ENCODE data around the gene MRGPRF.

The MRGPRF gene

DNA sequence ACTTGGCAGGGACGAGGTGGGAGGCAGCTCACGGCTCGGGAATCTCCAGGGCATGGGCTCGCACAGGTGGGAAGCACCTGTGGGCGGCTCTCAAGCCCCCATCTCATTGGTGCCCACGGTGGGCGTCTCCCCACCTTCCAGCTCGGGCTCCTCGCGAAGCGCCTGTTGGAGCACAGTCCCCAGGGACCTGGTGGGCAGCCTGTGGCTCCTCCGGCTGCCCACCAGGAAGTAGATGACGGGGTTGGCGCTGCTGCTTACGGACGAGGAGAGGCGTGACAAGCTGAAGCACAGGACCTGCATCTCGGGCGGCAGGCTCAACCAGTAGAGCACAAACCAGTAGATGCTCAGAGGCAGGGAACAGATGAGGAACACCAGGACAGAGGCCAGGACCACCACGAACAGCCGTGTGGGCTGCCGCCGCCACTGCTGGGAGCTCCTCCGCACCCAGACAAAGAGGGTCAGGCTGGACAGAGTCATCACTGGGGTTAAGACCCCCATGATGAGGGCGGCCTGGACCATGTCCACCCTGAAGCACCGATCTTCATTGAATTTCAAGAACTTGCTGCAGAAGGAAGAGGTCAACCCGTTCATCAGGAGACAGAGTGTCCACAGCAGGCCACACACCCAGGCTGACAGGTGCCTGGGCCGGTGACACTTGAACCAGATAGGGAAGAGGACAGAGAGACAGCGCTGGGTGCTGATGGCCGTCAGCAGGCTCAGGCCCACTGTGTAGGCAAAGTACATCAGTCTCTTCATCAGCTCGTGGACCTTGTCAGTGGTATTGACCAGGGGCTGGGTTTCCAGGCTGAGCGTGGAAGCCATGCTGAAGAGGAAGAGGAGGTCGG, 32.9 kb downstream of the MRGPRF start:
- TF ChIP-seq CTCF (IDR thresholded peaks at IDR 0.05; ENCODE audit: low read depth, low read length, missing control alignments) = no peak
- in situ Hi-C loops (cut with HindIII; ENCODE audit: low sequenced_read_pairs) = no loop called here
- DNase-seq (ENCODE audit: low read depth) = no peak
- H3K4me3 ChIP-seq (ENCODE audit: low read depth, low read length) = no peak overlapping the region

GRCh38 chr11:68978931-68979594, 34.0 kb downstream of the MRGPRF start:
- H3K4me3 ChIP-seq (ENCODE audit: low read depth, low read length) = no peak overlapping the region
- DNase-seq (ENCODE audit: low read depth) = no peak
- TF ChIP-seq CTCF (IDR thresholded peaks at IDR 0.05; ENCODE audit: low read depth, low read length, missing control alignments) = no peak
- in situ Hi-C loops (cut with HindIII; ENCODE audit: low sequenced_read_pairs) = no loop called here

DNA sequence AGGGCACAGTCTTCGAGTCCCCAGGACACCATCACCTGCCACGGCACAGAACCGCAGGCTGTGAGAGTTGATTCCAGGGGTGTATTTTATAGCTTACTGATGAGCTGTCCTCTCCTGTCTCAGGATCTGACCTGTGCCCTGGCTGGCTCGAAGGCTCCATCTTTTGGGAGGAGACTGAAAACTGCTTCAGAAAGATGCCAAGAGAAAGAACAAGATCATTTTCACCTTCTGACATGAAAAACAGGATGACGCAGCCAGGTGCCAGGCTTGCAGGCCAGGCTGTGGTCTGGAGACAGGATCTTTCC, 34.5 kb downstream of the MRGPRF start:
- DNase-seq (ENCODE audit: low read depth) = no peak
- in situ Hi-C loops (cut with HindIII; ENCODE audit: low sequenced_read_pairs) = no loop called here
- H3K4me3 ChIP-seq (ENCODE audit: low read depth, low read length) = no peak overlapping the region
- TF ChIP-seq CTCF (IDR thresholded peaks at IDR 0.05; ENCODE audit: low read depth, low read length, missing control alignments) = no peak

DNA sequence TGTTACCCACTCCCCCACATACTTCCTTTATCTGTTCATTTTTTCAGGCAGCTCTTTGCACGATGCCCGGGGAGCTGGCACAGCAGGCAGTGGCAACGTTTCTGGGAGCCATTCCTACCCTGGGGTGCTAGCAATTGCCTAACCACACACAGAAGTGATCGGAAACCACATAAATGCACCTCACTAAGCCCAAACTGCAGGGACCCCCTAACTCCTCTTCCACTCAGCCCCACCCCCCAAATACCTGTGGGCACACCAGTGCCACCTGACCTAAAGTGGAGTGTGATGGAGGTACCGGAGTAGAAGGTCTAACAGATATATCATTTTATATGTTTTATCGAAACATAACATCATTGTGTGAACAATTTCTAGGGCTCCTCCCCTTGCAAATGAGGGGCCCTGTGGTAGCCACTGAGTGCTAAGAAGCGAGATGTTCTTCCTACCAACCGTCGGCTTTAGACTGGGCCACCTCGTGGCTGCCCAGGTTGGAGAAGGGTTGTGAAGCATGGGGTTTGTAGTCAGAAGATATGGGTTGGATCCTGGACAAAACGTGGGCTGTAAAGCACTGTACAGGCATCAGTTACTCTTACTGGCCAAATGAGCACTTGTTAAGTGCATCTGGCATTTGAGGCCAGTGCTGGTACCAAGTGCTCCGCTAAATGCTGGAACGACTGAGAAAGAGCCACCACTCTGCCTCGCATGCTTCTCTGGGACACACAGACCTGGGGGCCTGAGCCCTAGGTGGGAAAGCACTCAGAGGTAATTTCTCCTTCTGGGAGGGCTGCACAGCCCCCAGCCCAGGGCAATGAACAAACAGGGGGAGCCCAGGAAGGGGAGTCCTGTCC, 35.0 kb downstream of the MRGPRF start:
- in situ Hi-C loops (cut with HindIII; ENCODE audit: low sequenced_read_pairs) = no loop called here
- no peak for DNase-seq (ENCODE audit: low read depth)
- H3K4me3 ChIP-seq (ENCODE audit: low read depth, low read length) = no peak overlapping the region
- TF ChIP-seq CTCF (IDR thresholded peaks at IDR 0.05; ENCODE audit: low read depth, low read length, missing control alignments) = no peak

GRCh38 chr11:68976563-68976962, 36.5 kb downstream of the MRGPRF start:
- no peak overlapping the region for H3K4me3 ChIP-seq (ENCODE audit: low read depth, low read length)
- no peak for TF ChIP-seq CTCF (IDR thresholded peaks at IDR 0.05; ENCODE audit: low read depth, low read length, missing control alignments)
- DNase-seq (ENCODE audit: low read depth) = no peak
- in situ Hi-C loops (cut with HindIII; ENCODE audit: low sequenced_read_pairs) = no loop called here

DNA sequence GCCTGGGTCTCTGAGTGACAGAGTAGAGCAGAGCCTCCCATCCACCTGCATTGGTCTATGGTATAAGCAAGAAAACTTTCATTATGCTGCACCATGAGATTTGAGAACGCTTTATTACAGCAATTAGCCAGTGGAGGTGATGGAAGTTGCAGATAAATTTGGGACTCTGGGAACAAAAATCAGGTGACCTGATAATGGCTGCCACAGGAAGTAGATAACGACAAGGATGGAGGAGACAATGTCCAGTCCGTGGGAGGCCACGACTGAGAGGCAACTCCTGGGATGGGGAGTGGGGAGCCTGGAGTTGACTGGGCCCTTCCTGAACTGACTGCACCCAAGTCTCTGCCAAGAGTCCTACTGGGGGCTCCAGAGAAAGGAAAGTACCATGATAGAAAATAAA, 37.0 kb downstream of the MRGPRF start:
- no peak overlapping the region for H3K4me3 ChIP-seq (ENCODE audit: low read depth, low read length)
- TF ChIP-seq CTCF (IDR thresholded peaks at IDR 0.05; ENCODE audit: low read depth, low read length, missing control alignments) = no peak
- in situ Hi-C loops (cut with HindIII; ENCODE audit: low sequenced_read_pairs) = no loop called here
- DNase-seq (ENCODE audit: low read depth) = no peak

All from astrocyte of the cerebellum (primary cell).